Fibroblast of mammary gland (primary cell): ENCODE measurements around the gene EIF2S2.

ENCODE experiments used
- DNase-seq: peaks from one replicate; pipeline ENCODE4 v3.0.0-alpha.2; 2010; ENCODE audit warnings: low read depth
- H3K4me3 ChIP-seq: 2 replicates; pipeline ENCODE4 v1.5.1; 2011; ENCODE audit warnings: low read depth, mild to moderate bottlenecking, low read length, moderate library complexity; ENCODE audit not compliant: control insufficient read depth
- TF ChIP-seq, protein P1 (sequence below): conservative IDR thresholded peaks from 2 replicates; pipeline ENCODE4 v1.5.1; 2011; ENCODE audit warnings: low read depth, low read length, inconsistent platforms; ENCODE audit not compliant: control insufficient read depth, insufficient read depth

The EIF2S2 gene

DNA sequence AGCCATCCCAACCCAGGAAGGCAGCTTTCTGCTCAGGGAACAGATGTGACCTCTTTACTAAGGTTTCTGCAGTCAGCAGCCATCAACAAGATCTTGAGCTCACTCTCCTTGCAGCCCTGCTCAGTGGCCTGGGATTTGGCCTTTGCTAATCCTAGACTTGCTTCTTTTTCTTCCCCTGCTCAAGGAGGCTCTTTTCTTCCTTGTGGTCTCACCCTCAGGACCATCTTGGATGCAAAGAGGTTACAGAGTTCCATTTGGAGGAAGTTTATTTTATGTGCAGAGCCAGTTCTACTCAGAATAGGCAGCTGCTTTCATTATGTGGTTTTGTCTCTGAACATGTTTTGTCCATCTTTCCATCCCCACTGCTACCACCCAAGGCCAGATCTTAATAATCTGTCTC, 69.0 kb downstream of the EIF2S2 start:
- DNase-seq, result no peak
- no peak overlapping the region for H3K4me3 ChIP-seq
- TF ChIP-seq, protein P1, sequence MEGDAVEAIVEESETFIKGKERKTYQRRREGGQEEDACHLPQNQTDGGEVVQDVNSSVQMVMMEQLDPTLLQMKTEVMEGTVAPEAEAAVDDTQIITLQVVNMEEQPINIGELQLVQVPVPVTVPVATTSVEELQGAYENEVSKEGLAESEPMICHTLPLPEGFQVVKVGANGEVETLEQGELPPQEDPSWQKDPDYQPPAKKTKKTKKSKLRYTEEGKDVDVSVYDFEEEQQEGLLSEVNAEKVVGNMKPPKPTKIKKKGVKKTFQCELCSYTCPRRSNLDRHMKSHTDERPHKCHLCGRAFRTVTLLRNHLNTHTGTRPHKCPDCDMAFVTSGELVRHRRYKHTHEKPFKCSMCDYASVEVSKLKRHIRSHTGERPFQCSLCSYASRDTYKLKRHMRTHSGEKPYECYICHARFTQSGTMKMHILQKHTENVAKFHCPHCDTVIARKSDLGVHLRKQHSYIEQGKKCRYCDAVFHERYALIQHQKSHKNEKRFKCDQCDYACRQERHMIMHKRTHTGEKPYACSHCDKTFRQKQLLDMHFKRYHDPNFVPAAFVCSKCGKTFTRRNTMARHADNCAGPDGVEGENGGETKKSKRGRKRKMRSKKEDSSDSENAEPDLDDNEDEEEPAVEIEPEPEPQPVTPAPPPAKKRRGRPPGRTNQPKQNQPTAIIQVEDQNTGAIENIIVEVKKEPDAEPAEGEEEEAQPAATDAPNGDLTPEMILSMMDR, result no peak

DNA sequence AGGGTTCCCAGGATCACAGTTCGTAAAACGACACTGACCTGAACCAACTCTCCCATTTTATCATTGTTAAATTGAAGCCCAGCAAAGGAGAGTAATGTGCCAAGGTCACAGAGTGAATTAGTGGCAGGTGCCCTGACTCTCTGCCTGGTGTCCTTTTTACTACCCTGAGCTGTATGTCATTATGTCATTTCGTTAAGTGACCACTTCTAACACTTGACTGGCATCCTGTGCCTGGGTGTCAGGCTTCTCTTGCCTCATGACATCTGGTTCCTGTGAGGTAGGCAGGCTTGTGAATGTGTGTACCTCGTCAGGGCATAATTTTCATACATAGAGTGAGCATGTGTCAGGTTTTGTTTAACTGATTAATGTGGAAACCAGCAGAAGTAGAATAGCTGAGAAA, 69.8 kb downstream of the EIF2S2 start:
- no peak for DNase-seq
- TF ChIP-seq, protein P1, result no peak
- H3K4me3 ChIP-seq, result no peak overlapping the region

DNA sequence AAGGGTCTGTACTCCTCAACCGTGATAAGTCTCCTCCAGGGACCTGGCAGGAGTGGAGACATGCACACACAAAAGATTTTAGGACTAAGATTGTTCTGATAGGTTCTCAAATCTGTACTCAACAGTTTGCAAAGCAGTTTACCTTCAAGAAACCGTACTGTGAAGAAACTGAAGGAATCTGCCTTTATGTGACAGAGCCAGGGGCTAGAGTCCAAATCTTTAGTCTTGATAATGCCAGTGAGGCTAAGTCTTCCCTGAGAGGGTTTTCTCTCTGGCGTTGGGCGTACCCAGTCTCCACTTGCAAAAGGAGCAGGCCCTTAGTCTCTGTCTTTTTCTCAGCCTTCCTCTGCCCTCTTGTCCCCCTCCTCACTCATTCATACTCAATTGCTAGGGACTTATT, 70.8 kb downstream of the EIF2S2 start:
- no peak for DNase-seq
- H3K4me3 ChIP-seq, result no peak overlapping the region
- TF ChIP-seq, protein P1, result no peak

DNA sequence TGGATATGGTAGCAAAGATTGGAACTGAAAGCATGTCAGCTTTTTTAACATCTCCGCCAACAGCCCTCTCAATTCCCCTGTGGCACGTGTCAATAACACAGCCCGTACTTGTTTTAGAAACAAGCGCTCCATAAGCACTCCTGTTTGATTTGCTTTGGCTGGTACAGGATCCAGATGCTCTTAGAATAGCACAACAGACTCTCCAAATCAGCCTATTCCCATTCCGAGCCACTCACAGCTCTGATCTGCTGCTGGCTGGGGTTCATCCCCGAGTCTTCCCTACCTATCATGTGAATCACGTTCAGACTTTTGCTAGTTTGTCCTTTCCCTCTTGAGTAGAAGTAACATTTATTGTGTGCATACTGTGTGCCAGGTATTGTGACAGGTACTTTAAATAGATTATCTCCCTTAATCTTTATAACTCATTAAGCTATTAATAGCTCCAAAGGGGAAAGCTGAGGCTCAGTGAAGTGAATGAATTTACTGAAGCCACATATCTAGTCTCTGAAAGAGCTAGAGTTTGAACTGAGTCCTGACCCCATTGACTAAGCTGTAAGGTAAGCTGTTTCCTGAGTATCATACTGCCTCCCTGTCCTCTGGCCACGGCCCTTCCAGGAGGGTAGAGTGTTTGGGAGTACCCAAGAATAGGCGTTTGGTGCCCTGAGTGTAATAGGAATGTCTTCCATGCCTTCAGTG, 71.6 kb downstream of the EIF2S2 start:
- TF ChIP-seq, protein P1, result no peak
- H3K4me3 ChIP-seq, result no peak overlapping the region
- DNase-seq, result no peak
